Measurements from ENCODE around the gene PPP1R2C. TPM values are rescaled to one million over a fixed set of nuclear protein-coding genes. Genes with fewer than 3 reads are reported as not detected.

Gene PPP1R2C
- not detected for polyA plus RNA-seq (2012; ENCODE audit: low read depth, missing spikeins)

GRCh38 chrX:42778096-42778495 lies at the start of gene PPP1R2C:
PPP1R2C (minus strand) TSS chrX:42778163; CDS start chrX:42778079, 84 bp downstream.
- TF ChIP-seq POLR2A (IDR thresholded peaks at IDR 0.05; ENCODE audit: low read depth, low read length) (no peak), POU2F2 (IDR thresholded peaks at IDR 0.05; ENCODE audit: low read depth, low read length) (no peak), TAF1 (IDR thresholded peaks at IDR 0.05; ENCODE audit: low read depth, low read length) (no peak), POLR2AphosphoS5 (IDR thresholded peaks at IDR 0.05; ENCODE audit: low read depth, low read length) (no peak), PAX5 (IDR thresholded peaks at IDR 0.05; ENCODE audit: insufficient read depth, low read length, severe bottlenecking) (no peak), SPI1 (IDR thresholded peaks at IDR 0.05; ENCODE audit: low read depth, low read length) (no peak)
- FAIRE-seq (no peak), DNase-seq (ENCODE audit: insufficient read length, low spot score) (no peak)

- no peak for DNase-seq (ENCODE audit: insufficient read length, low spot score)
Observed at GRCh38 chrX:42825201-42825600, 47.2 kb upstream of the PPP1R2C start.

GRCh38 chrX:42824541-42824940 lies 46.6 kb upstream of the PPP1R2C start:
- FAIRE-seq: no peak
- TF ChIP-seq TAF1 (IDR thresholded peaks at IDR 0.05; ENCODE audit: low read depth, low read length) (no peak), SPI1 (IDR thresholded peaks at IDR 0.05; ENCODE audit: low read depth, low read length) (no peak)

More at GRCh38 chrX:42825201-42825600, 47.2 kb upstream of the PPP1R2C start:
- no peak for FAIRE-seq
- TF ChIP-seq POU2F2 (IDR thresholded peaks at IDR 0.05; ENCODE audit: low read depth, low read length) (no peak), PAX5 (IDR thresholded peaks at IDR 0.05; ENCODE audit: insufficient read depth, low read length, severe bottlenecking) (no peak), POLR2AphosphoS5 (IDR thresholded peaks at IDR 0.05; ENCODE audit: low read depth, low read length) (no peak), SPI1 (IDR thresholded peaks at IDR 0.05; ENCODE audit: low read depth, low read length) (no peak), TAF1 (IDR thresholded peaks at IDR 0.05; ENCODE audit: low read depth, low read length) (no peak), POLR2A (IDR thresholded peaks at IDR 0.05; ENCODE audit: low read depth, low read length) (no peak)

GRCh38 chrX:42823443-42823842 lies 45.5 kb upstream of the PPP1R2C start:
- DNase-seq (ENCODE audit: insufficient read length, low spot score): no peak
- TF ChIP-seq PAX5 (IDR thresholded peaks at IDR 0.05; ENCODE audit: insufficient read depth, low read length, severe bottlenecking): no peak
- TF ChIP-seq POLR2AphosphoS5 (IDR thresholded peaks at IDR 0.05; ENCODE audit: low read depth, low read length): no peak
- TF ChIP-seq POLR2A (IDR thresholded peaks at IDR 0.05; ENCODE audit: low read depth, low read length): no peak
- TF ChIP-seq TAF1 (IDR thresholded peaks at IDR 0.05; ENCODE audit: low read depth, low read length): no peak
- TF ChIP-seq POU2F2 (IDR thresholded peaks at IDR 0.05; ENCODE audit: low read depth, low read length): no peak
- TF ChIP-seq SPI1 (IDR thresholded peaks at IDR 0.05; ENCODE audit: low read depth, low read length): no peak
- no peak for FAIRE-seq

More at GRCh38 chrX:42824541-42824940, 46.6 kb upstream of the PPP1R2C start:
- no peak for DNase-seq (ENCODE audit: insufficient read length, low spot score)

- TF ChIP-seq POLR2A (IDR thresholded peaks at IDR 0.05; ENCODE audit: low read depth, low read length) (no peak), PAX5 (IDR thresholded peaks at IDR 0.05; ENCODE audit: insufficient read depth, low read length, severe bottlenecking) (no peak), TAF1 (IDR thresholded peaks at IDR 0.05; ENCODE audit: low read depth, low read length) (no peak), POLR2AphosphoS5 (IDR thresholded peaks at IDR 0.05; ENCODE audit: low read depth, low read length) (no peak), SPI1 (IDR thresholded peaks at IDR 0.05; ENCODE audit: low read depth, low read length) (no peak), POU2F2 (IDR thresholded peaks at IDR 0.05; ENCODE audit: low read depth, low read length) (no peak)
- DNase-seq (ENCODE audit: insufficient read length, low spot score): no peak
- no peak for FAIRE-seq
Observed at GRCh38 chrX:42821803-42822443, 44.0 kb upstream of the PPP1R2C start.

GRCh38 chrX:42818151-42818921 lies 40.4 kb upstream of the PPP1R2C start:
- DNase-seq (ENCODE audit: insufficient read length, low spot score) (no peak), FAIRE-seq (no peak)
- TF ChIP-seq TAF1 (IDR thresholded peaks at IDR 0.05; ENCODE audit: low read depth, low read length) (no peak), POU2F2 (IDR thresholded peaks at IDR 0.05; ENCODE audit: low read depth, low read length) (no peak), POLR2AphosphoS5 (IDR thresholded peaks at IDR 0.05; ENCODE audit: low read depth, low read length) (no peak), PAX5 (IDR thresholded peaks at IDR 0.05; ENCODE audit: insufficient read depth, low read length, severe bottlenecking) (no peak)

GRCh38 chrX:42809569-42809968 lies 31.6 kb upstream of the PPP1R2C start:
- DNase-seq (ENCODE audit: insufficient read length, low spot score) (no peak), FAIRE-seq (no peak)
- no peak for TF ChIP-seq POLR2AphosphoS5 (IDR thresholded peaks at IDR 0.05; ENCODE audit: low read depth, low read length)
- no peak for TF ChIP-seq POLR2A (IDR thresholded peaks at IDR 0.05; ENCODE audit: low read depth, low read length)
- no peak for TF ChIP-seq SPI1 (IDR thresholded peaks at IDR 0.05; ENCODE audit: low read depth, low read length)
- TF ChIP-seq PAX5 (IDR thresholded peaks at IDR 0.05; ENCODE audit: insufficient read depth, low read length, severe bottlenecking): no peak
- no peak for TF ChIP-seq POU2F2 (IDR thresholded peaks at IDR 0.05; ENCODE audit: low read depth, low read length)
- TF ChIP-seq TAF1 (IDR thresholded peaks at IDR 0.05; ENCODE audit: low read depth, low read length): no peak

- no peak for FAIRE-seq
Observed at GRCh38 chrX:42807393-42807792, 29.4 kb upstream of the PPP1R2C start.

GRCh38 chrX:42804524-42804923 lies 26.6 kb upstream of the PPP1R2C start:
- DNase-seq (ENCODE audit: insufficient read length, low spot score) (no peak), FAIRE-seq (no peak)
- no peak for TF ChIP-seq SPI1 (IDR thresholded peaks at IDR 0.05; ENCODE audit: low read depth, low read length)
- TF ChIP-seq POLR2A (IDR thresholded peaks at IDR 0.05; ENCODE audit: low read depth, low read length): no peak
- TF ChIP-seq POLR2AphosphoS5 (IDR thresholded peaks at IDR 0.05; ENCODE audit: low read depth, low read length): no peak
- no peak for TF ChIP-seq POU2F2 (IDR thresholded peaks at IDR 0.05; ENCODE audit: low read depth, low read length)
- no peak for TF ChIP-seq TAF1 (IDR thresholded peaks at IDR 0.05; ENCODE audit: low read depth, low read length)
- no peak for TF ChIP-seq PAX5 (IDR thresholded peaks at IDR 0.05; ENCODE audit: insufficient read depth, low read length, severe bottlenecking)

More at GRCh38 chrX:42807393-42807792, 29.4 kb upstream of the PPP1R2C start:
- DNase-seq (ENCODE audit: insufficient read length, low spot score): no peak
- TF ChIP-seq POU2F2 (IDR thresholded peaks at IDR 0.05; ENCODE audit: low read depth, low read length): no peak
- no peak for TF ChIP-seq POLR2A (IDR thresholded peaks at IDR 0.05; ENCODE audit: low read depth, low read length)
- no peak for TF ChIP-seq POLR2AphosphoS5 (IDR thresholded peaks at IDR 0.05; ENCODE audit: low read depth, low read length)
